Measurements from ENCODE around the gene UEVLD.

DNA sequence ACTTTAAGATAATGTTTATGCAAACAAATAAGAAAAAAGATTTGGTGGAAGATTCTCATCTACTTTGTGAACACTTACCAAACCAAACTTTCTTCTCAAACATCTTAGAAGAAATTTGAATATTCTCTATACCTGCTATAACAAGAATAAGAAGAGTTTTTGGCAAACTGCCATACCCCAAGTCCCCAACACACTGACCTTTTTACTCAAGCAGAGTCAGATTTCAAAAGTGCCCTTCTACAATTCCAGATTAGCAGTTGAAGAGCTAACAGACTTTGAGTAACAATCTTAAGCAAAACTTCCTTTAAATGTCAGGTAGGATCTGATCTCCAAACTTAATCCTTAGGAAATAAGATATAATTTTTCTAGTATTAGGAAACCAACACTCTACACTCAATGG is 95.6 kb downstream of the UEVLD start:
- TF ChIP-seq, protein P1, sequence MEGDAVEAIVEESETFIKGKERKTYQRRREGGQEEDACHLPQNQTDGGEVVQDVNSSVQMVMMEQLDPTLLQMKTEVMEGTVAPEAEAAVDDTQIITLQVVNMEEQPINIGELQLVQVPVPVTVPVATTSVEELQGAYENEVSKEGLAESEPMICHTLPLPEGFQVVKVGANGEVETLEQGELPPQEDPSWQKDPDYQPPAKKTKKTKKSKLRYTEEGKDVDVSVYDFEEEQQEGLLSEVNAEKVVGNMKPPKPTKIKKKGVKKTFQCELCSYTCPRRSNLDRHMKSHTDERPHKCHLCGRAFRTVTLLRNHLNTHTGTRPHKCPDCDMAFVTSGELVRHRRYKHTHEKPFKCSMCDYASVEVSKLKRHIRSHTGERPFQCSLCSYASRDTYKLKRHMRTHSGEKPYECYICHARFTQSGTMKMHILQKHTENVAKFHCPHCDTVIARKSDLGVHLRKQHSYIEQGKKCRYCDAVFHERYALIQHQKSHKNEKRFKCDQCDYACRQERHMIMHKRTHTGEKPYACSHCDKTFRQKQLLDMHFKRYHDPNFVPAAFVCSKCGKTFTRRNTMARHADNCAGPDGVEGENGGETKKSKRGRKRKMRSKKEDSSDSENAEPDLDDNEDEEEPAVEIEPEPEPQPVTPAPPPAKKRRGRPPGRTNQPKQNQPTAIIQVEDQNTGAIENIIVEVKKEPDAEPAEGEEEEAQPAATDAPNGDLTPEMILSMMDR (IDR thresholded peaks at IDR 0.05; ENCODE audit: poor library complexity, severe bottlenecking) = no peak
- no peak for TF ChIP-seq POLR2AphosphoS5 (IDR thresholded peaks at IDR 0.05)
- TF ChIP-seq, protein P2, sequence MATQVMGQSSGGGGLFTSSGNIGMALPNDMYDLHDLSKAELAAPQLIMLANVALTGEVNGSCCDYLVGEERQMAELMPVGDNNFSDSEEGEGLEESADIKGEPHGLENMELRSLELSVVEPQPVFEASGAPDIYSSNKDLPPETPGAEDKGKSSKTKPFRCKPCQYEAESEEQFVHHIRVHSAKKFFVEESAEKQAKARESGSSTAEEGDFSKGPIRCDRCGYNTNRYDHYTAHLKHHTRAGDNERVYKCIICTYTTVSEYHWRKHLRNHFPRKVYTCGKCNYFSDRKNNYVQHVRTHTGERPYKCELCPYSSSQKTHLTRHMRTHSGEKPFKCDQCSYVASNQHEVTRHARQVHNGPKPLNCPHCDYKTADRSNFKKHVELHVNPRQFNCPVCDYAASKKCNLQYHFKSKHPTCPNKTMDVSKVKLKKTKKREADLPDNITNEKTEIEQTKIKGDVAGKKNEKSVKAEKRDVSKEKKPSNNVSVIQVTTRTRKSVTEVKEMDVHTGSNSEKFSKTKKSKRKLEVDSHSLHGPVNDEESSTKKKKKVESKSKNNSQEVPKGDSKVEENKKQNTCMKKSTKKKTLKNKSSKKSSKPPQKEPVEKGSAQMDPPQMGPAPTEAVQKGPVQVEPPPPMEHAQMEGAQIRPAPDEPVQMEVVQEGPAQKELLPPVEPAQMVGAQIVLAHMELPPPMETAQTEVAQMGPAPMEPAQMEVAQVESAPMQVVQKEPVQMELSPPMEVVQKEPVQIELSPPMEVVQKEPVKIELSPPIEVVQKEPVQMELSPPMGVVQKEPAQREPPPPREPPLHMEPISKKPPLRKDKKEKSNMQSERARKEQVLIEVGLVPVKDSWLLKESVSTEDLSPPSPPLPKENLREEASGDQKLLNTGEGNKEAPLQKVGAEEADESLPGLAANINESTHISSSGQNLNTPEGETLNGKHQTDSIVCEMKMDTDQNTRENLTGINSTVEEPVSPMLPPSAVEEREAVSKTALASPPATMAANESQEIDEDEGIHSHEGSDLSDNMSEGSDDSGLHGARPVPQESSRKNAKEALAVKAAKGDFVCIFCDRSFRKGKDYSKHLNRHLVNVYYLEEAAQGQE (IDR thresholded peaks at IDR 0.05; ENCODE audit: borderline replicate concordance) = no peak
- no peak for TF ChIP-seq TAF1 (IDR thresholded peaks at IDR 0.05; ENCODE audit: low read depth)
- no peak for TF ChIP-seq EP300 (conservative IDR thresholded peaks at IDR 0.05; ENCODE audit: poor library complexity, severe bottlenecking)
